Activated gamma-delta T cell treated with Interleukin-2 at 50 U/mL for 16 hours (primary cell): ENCODE results near the gene TRIM71.

Source experiments
- DNase-seq: peaks from one replicate; pipeline ENCODE4 v3.0.0-alpha.2; 2020

The TRIM71 gene

GRCh38 chr3:32869513-32870047, 51.8 kb downstream of the TRIM71 start:
- DNase-seq = no peak

- no peak for DNase-seq
Observed at GRCh38 chr3:32870373-32871095, 52.7 kb downstream of the TRIM71 start.

GRCh38 chr3:32871273-32871672, 53.5 kb downstream of the TRIM71 start:
- no peak for DNase-seq

GRCh38 chr3:32872487-32873382, 54.9 kb downstream of the TRIM71 start:
- no peak for DNase-seq

- no peak for DNase-seq
Observed at GRCh38 chr3:32873531-32874130, 55.8 kb downstream of the TRIM71 start.

GRCh38 chr3:32876920-32877319, 59.1 kb downstream of the TRIM71 start:
- DNase-seq = no peak

- DNase-seq = no peak
Observed at GRCh38 chr3:32877598-32877997, 59.8 kb downstream of the TRIM71 start.

GRCh38 chr3:32880225-32880624, 62.4 kb downstream of the TRIM71 start:
- DNase-seq = no peak

- DNase-seq = no peak
Observed at GRCh38 chr3:32881624-32882023, 63.8 kb downstream of the TRIM71 start.

- DNase-seq = no peak
Observed at GRCh38 chr3:32882189-32882588, 64.4 kb downstream of the TRIM71 start.

GRCh38 chr3:32882603-32883025, 64.8 kb downstream of the TRIM71 start:
- DNase-seq = no peak

- DNase-seq = no peak
Observed at GRCh38 chr3:32883817-32884216, 66.0 kb downstream of the TRIM71 start.

- no peak for DNase-seq
Observed at GRCh38 chr3:32884591-32884990, 66.8 kb downstream of the TRIM71 start.

GRCh38 chr3:32885283-32885901, 67.6 kb downstream of the TRIM71 start:
- DNase-seq = no peak

GRCh38 chr3:32886296-32886695, 68.5 kb downstream of the TRIM71 start:
- DNase-seq = no peak

- no peak for DNase-seq
Observed at GRCh38 chr3:32886911-32887310, 69.1 kb downstream of the TRIM71 start.

GRCh38 chr3:32888739-32889138, 70.9 kb downstream of the TRIM71 start:
- DNase-seq = no peak

GRCh38 chr3:32890420-32891276, 72.9 kb downstream of the TRIM71 start:
- DNase-seq = no peak

- no peak for DNase-seq
Observed at GRCh38 chr3:32891365-32891764, 73.6 kb downstream of the TRIM71 start.

- no peak for DNase-seq
Observed at GRCh38 chr3:32892625-32893598, 75.1 kb downstream of the TRIM71 start.

GRCh38 chr3:32894977-32895376, 77.2 kb downstream of the TRIM71 start:
- DNase-seq = no peak
